Nephron progenitor cell (in vitro differentiated cells): ENCODE measurements around the gene AGAP1.

Source experiments
- DNase-seq: peaks from one replicate; pipeline ENCODE4 v3.0.0; 2021
- H3K27ac Mint-ChIP-seq: 2 replicates; pipeline ENCODE4 v1.8.0; 2021; ENCODE audit warnings: mild to moderate bottlenecking, moderate library complexity, mixed read lengths
- H3K27me3 Mint-ChIP-seq: 2 replicates; pipeline ENCODE4 v1.8.0; 2021; ENCODE audit warnings: mild to moderate bottlenecking, low read depth, mixed read lengths; ENCODE audit not compliant: poor library complexity
- H3K36me3 Mint-ChIP-seq: 2 replicates; pipeline ENCODE4 v1.8.0; 2021; ENCODE audit warnings: low read depth, mixed read lengths
- H3K4me1 Mint-ChIP-seq: 2 replicates; pipeline ENCODE4 v1.8.0; 2021; ENCODE audit warnings: mixed read lengths
- H3K4me3 Mint-ChIP-seq: 2 replicates; pipeline ENCODE4 v1.8.0; 2021; ENCODE audit warnings: mild to moderate bottlenecking, moderate library complexity, mixed read lengths
- H3K9me3 Mint-ChIP-seq: 2 replicates; pipeline ENCODE4 v1.8.0; 2021; ENCODE audit warnings: mild to moderate bottlenecking, moderate library complexity, mixed read lengths
- TF ChIP-seq, protein P1 (sequence below): fragments of 200-600 bp; sonication (generic); IDR thresholded peaks from 2 replicates; pipeline ENCODE4 v1.5.0; 2021; ENCODE audit warnings: antibody characterized with exemption

Gene AGAP1

DNA sequence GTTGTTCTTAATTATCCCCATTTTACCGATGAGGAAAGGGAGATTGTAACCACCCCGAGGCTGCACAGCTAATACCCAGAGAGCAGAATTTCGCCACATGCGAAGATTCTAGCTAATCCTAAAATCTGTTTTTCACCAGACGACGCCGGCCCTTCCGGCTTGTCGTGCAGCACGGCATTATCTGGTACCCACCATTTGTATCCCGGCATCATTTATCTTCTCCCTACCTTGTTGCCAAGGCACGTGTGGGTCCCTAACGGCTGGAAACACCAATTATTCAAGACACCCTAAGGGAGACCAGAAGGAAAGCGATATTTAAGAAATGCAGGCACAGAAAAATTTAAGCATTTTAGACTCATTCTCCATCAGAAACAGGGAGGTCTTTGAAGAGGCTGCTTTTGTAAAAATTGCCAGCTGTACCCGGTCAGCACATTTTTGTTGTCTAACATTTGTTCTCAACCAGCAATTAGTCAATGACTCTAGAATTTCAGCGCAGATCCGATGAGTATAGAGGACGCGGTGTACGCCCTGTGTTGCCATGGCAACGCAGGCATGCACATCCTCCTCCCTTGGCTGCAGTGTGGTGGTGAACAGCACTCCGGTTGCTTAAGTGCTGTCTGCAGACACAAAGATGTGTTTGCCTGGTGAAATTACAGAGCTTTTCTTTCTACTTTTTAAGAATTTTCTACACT, 111.6 kb downstream of the AGAP1 start:
- H3K4me1 Mint-ChIP-seq = peaks cover 33% of the 10 kb centered on the region
- H3K27me3 Mint-ChIP-seq = peaks cover 6% of the 10 kb centered on the region
- H3K9me3 Mint-ChIP-seq = peaks cover 25% of the 10 kb centered on the region
- H3K4me3 Mint-ChIP-seq = peak overlapping the region; percentile 19
- no peak overlapping the region for H3K27ac Mint-ChIP-seq
- H3K36me3 Mint-ChIP-seq = peaks cover 29% of the 10 kb centered on the region
- peak; percentile 67 for DNase-seq
- TF ChIP-seq, protein P1, sequence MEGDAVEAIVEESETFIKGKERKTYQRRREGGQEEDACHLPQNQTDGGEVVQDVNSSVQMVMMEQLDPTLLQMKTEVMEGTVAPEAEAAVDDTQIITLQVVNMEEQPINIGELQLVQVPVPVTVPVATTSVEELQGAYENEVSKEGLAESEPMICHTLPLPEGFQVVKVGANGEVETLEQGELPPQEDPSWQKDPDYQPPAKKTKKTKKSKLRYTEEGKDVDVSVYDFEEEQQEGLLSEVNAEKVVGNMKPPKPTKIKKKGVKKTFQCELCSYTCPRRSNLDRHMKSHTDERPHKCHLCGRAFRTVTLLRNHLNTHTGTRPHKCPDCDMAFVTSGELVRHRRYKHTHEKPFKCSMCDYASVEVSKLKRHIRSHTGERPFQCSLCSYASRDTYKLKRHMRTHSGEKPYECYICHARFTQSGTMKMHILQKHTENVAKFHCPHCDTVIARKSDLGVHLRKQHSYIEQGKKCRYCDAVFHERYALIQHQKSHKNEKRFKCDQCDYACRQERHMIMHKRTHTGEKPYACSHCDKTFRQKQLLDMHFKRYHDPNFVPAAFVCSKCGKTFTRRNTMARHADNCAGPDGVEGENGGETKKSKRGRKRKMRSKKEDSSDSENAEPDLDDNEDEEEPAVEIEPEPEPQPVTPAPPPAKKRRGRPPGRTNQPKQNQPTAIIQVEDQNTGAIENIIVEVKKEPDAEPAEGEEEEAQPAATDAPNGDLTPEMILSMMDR = no peak

DNA sequence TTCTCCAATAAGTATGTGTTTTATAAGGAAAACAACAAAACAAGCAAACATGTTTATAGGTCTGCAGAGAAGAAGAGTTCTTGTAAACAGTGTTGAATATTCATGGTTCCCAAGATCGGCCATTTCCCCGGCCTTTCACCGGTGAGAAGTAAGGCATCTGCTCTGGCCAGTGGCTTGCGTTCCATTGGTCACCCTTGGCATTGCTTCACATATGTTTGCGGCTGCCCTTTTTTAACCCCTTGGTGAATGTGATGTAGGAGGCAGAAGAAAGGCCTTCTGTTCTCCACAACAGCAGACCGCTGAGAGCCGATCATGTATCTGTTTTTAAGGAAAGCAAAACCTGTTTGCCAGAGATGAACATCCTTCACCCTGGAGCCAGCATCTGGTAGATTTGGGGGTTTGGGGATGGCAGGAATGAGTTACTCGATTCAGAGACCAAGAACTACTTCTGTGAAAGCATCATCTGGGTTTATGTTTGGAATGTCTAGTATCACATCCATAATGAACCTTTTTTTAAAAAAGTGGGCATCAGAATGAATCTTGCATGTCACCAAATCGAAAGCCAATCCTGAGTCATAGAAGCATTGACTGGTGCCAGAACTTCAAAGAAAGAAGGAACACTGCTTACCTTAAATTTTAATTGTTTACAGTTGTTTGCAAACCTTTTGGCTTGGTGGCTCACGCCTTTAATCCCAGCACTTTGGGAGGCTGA, 112.3 kb downstream of the AGAP1 start:
- DNase-seq = no peak
- TF ChIP-seq, protein P1 = no peak
- H3K27ac Mint-ChIP-seq = no peak overlapping the region
- H3K36me3 Mint-ChIP-seq = peaks cover 32% of the 10 kb centered on the region
- H3K4me3 Mint-ChIP-seq = peak overlapping the region; percentile 19
- peaks cover 26% of the 10 kb centered on the region for H3K9me3 Mint-ChIP-seq
- H3K4me1 Mint-ChIP-seq = peaks cover 34% of the 10 kb centered on the region
- H3K27me3 Mint-ChIP-seq = peaks cover 9% of the 10 kb centered on the region

DNA sequence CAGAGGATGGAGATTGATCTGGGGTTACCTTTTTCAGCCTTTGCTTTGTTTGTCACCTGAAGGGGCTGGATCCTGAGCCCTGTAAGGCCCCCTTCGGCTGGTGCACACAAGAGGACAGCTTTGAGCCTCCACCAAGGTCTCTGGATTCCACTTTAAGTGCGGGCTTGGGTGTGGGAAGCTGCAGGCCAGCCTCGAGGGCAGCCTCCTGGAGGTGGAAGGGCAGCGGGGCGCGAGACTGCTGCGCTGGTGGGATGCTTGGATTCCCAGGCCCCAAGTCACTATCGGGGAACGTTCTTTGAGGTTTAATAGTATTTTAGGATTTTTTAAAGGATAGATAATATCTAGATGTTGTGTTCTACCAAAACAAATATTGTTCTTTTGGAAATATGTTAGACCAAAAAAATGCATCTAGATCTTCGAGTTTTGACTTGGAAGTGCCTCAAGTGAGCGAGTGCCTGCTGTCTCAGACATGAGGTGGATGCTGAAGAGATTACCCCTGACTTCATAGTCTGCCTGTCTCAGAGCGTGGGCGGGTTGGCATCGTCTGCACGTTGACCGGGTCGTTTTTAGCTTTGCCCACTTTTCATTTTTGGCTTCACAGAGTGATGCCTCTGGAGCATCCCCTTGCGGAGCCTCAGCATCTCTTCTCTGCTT, 113.8 kb downstream of the AGAP1 start:
- H3K27ac Mint-ChIP-seq = no peak overlapping the region
- H3K36me3 Mint-ChIP-seq = peaks cover 20% of the 10 kb centered on the region
- peaks cover 44% of the 10 kb centered on the region for H3K4me1 Mint-ChIP-seq
- TF ChIP-seq, protein P1 = no peak
- DNase-seq = no peak
- peaks cover 9% of the 10 kb centered on the region for H3K27me3 Mint-ChIP-seq
- no peak overlapping the region for H3K4me3 Mint-ChIP-seq
- H3K9me3 Mint-ChIP-seq = peaks cover 14% of the 10 kb centered on the region

DNA sequence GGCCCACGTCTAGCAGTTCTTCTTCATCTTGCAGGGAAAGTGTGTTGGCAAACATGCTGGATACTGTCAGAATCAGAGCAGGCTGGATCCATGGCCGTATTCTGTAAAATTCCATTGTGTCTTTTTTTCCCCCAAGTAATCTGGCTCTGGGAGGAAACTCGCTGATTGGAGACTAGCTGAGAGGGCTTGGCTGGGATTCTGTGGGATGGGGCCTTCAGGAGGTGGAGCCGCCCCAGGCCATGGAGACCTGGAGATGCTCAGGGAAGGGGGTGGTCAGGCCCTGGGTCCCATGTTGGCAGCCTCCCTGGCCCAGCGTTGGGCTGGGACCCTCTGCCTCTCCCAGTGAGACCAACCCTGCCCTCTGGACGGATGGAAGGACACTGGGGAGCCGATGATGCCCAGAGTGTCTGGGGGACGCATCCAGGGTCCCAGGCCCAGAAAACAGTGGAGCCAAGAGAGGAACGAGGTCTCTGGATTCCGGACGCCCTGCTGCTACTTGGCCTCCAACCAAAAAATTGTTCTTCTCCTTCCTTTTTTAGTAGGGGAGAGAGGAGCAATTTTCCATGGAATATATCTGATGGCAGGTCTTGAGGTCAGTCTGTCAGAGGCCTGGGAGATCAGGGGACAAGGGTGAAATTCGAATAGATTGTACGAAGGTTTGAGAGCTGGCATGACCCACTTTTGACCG, 114.5 kb downstream of the AGAP1 start:
- Mint-ChIP-seq H3K36me3 (peaks cover 15% of the 10 kb centered on the region), H3K27ac (no peak overlapping the region), H3K9me3 (peaks cover 7% of the 10 kb centered on the region), H3K4me1 (peaks cover 48% of the 10 kb centered on the region), H3K4me3 (no peak overlapping the region), H3K27me3 (peaks cover 9% of the 10 kb centered on the region)
- TF ChIP-seq, protein P1 = no peak
- no peak for DNase-seq

DNA sequence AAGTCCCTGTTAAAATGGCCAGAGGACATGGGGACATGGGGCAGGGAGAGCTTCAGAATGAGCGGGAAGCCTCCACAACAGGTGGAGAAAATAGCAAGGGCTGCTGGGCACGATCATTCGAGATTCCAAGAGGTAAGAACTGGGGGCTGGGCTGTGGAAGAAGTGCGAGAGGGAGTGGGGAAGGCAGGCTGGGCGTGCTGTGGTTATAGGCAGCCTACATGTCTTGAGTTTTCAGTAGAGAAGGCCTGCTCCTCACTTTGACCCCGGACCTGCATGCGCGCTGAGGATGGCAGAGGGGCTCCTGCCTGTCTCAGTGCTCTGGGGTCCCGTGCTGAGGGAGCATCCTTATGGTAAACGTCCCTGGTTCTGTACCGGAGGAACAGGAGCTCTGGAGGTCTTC, 115.5 kb downstream of the AGAP1 start:
- Mint-ChIP-seq H3K4me1 (peaks cover 58% of the 10 kb centered on the region), H3K36me3 (peaks cover 10% of the 10 kb centered on the region), H3K4me3 (no peak overlapping the region), H3K27me3 (peaks cover 9% of the 10 kb centered on the region), H3K27ac (no peak overlapping the region), H3K9me3 (peaks cover 3% of the 10 kb centered on the region)
- DNase-seq = no peak
- TF ChIP-seq, protein P1 = no peak
